T-helper 2 cell treated with Interferon-gamma antibody and Interleukin-4, amounts not matched to agents 100 ng/mL and 5 ng/mL, for 36 hours (primary cell): ENCODE data around the gene PRM2. TPM values are rescaled to one million over a fixed set of nuclear protein-coding genes. Genes with fewer than 3 reads are reported as not detected.

ENCODE experiments used
- intact Hi-C: fragments of 100-400 bp; cut with micrococcal nuclease; formaldehyde crosslinking; loops from one replicate; pipeline ENCODE4 v1.15.1; 2023
- total RNA-seq: library from RNA; stranded (reverse); gene quantifications from 2 replicates; pipeline ENCODE4 v1.2.3, GENCODE V29; 2022

Gene PRM2
- total RNA-seq, 1 donor from 2014 or later = not detected

DNA sequence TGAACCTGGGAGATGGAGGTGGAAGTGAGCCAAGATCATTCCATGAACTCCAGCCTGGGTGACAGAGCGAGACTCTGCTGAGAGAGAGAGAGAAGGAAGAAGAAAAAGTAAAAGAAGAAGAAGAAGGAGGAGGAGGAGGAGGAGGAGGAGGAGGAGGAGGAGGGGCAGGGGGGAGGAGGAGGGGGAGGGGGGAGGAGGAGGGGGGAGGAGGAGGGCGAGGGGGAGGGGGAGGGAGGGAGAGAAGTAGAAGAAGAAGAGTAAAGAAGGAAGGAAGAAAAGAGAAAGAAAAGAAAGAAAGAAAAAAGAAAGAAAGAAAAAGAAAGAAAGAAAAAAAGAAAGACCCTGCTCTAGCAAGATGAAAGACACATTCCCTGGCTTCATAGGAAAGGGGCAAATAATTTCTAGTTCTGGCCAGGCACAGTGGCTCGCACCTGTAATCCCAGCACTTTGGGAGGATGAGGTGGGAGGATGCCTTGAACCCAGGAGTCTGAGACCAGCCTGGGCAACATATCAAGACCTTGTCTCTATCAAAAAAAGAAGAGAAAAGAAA is 43.9 kb downstream of the PRM2 start:
- intact Hi-C loops = loop anchor here (2.0 to 5.0 kb wide), 4 partner anchors 40 to 260 kb away; no protein-coding TSS in a partner anchor

DNA sequence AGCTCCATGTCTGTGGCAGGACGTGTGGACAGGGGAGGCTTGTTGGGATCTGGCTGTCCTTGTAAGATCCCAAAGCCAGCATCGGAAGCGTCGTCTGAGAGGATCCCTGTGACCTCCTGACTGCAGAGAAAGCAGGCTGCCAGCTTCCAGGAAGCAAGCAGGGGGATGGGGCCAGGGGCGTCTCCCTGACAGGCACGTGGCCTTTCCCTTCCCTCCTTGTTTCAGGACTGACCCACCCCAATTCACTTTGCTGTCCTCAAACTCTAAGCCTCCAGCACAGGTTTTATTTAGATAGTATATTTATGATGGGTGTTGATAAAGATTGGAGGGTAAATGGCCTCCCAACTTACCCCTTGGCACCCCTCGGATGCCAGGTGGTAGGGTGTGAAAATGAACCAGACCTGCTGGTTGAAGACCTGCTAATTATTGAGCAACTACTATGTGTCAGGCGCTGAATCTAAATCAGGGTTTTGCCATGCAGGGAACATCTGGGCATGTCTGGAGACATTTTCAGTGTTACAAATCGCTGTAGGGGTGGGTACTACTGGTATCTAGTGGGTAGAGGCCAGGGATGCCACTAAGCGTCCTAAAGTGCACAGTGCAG is 44.8 kb downstream of the PRM2 start:
- intact Hi-C loops = loop anchor here (5.0 kb wide), 1 partner anchor 39 kb away; no protein-coding TSS in a partner anchor

DNA sequence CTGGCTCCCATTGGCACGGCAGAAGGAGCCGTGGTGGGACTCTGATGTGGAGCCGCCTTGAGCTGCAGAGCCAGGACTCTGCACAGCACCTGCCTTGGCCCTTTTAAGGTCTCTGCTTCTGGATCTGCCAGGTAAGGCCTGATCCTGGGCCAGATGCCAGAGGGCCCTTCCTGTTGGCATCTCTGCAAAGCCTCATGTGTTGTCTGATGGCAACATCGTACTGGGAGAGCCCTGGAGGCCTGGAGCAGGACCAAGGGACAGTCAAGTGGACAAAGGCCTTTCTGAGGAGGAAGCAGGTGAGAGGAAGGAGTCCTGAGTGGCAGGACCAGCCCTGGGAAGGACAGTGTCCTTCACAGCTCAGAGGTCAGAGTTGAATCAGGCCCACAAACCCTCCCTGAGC is 46.4 kb downstream of the PRM2 start:
- intact Hi-C loops = loop anchor here (5.0 kb wide), 1 partner anchor 38 kb away; no protein-coding TSS in a partner anchor

DNA sequence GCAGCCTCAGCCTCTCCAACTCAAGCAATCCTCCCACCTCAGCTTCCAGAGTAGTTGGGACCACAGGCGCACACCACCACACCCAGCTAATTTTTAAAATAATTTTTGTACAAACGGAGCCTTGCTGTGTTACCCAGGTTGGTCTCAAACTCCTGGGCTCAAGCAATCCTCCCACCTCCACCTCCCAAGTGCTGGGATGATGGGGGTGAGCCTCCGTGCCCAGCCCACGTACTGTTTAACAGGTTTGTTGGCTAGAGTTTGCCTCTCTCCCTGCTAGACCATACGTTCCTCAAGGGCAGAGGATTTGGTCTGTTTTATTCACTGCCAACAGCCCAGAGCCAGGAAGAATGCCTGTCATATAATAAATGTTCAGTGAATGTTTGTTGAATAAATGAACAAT is 46.8 kb downstream of the PRM2 start:
- intact Hi-C loops = no loop called here

DNA sequence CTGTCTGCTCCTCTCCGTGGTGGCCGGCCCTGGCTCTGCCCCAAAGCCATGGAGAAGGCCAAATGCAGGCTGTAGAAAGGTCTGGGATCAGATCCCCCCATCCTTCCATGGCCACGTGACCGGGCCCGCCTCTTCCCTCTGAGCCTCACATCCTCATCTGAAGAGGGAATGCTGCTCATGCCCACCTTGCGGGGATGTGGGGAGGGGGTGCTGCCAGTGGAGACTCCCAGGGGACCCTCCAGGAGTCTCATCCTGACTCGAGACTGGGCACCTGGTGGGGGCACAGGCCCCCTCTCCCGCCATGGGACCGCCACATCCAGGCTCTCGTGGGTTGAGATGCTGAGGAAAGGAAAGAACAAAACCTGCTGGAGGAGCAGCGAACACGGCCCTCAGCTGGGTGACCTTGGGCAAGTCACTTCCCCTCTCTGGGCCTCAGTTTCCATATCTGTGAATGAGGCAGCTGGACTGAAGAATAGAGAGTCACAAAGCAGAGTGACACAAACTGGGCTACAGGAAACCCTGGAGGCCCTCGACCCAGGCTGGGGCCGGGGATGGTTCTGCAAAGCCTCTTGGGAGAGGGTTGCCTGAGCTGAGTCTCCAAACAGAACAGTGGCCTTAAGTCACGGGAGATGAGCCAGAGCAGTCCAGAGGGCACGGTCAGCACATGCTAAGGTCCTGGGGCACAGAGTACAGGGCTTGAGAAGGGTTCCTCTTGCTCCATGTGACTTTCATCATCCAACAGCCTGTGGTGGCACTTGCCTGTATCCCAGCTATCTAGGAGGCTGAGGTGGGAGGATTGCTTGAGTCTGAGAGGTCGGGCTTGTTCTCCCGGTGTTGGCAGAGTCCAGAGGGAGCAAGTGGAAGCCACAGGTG is 50.4 kb downstream of the PRM2 start:
- intact Hi-C loops = loop anchor here (1.0 to 2.0 kb wide), 5 partner anchors 7 to 174 kb away; no protein-coding TSS in a partner anchor

Other genes with a start within 250 kb of the PRM2 start
- 156 TPM in 2 replicates for gene SOCS1, start 20.3 kb downstream of the PRM2 start, total RNA-seq
- not detected in 2 replicates for gene TNP2, start 7.2 kb downstream of the PRM2 start, total RNA-seq
- gene PRM3, start 2.9 kb downstream of the PRM2 start, total RNA-seq = not detected in 2 replicates
- not detected in 2 replicates for gene PRM1, start 4.8 kb upstream of the PRM2 start, total RNA-seq
- gene RMI2, start 69.0 kb upstream of the PRM2 start, total RNA-seq = 59.5 and 59.6 TPM in 2 replicates